GM12873 (cell line): ENCODE data around the gene SLC49A4.

Experiments
- CTCF ChIP-seq: IDR thresholded peaks from 2 replicates; pipeline ENCODE4 v1.5.1; 2012; ENCODE audit warnings: low read depth, mild to moderate bottlenecking, moderate library complexity, low read length, control low read depth; ENCODE audit not compliant: insufficient read depth; ENCODE audit errors: missing control alignments

The SLC49A4 gene

GRCh38 chr3:122800706-122801237, 5.9 kb downstream of the SLC49A4 start:
- no peak for TF ChIP-seq CTCF

DNA sequence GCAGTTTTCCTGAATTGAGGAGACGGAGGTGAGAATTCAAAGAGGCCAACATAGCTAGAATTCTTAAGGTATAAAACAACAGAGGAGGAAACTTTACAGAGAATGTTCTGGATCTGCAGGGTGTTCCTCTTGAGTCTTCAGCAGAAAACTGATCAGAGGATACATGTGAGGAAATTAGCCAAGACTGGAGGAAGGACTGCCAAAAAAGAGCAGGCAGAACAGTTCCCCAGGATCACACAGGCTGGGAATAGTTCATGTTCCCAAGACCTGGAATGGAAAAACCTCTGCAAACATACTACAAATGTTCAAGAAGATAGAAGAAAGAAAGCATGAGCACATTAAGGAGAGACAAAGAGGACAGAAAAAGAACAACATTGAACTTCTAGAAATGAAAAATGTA, 7.5 kb downstream of the SLC49A4 start:
- TF ChIP-seq CTCF, result no peak

DNA sequence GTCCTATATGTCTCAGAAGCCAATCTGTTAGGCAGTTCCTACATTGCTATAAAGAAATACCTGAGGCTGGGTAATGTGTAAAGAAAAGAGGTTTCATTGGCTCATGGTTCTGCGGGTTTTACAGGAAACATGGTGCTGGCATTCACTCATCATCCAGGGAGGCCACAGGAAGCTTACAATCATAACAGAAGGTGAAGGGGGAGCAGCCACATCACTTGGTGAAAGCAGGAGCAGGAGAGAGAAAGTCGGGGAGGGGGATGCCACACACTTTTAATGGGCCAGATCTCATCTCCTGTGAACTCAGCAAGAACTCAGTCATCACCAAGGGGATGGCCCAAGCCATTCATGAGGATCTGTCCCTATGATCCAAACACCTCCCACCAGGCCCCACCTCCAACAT, 9.1 kb downstream of the SLC49A4 start:
- no peak for TF ChIP-seq CTCF

GRCh38 chr3:122810734-122811133, 15.9 kb downstream of the SLC49A4 start:
- TF ChIP-seq CTCF, result no peak

DNA sequence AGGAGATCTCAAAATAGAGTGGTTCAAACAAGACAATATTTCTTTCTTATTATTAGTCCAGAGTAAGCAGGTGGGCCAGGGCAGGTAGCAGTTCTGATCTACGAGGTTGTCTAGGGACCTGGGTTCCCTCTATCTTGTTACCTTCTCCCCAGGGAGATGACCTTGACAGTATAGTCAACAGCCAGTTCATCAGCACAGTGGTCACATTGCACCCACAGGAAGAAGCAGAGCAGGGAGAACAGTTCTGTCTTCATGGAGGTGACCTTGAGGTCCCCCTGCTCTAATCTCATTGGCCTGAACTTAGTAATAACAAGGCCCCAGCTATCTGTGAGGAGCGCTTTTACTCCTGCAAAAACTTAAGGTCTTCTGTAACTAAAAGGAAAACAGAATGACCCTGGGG, 21.7 kb downstream of the SLC49A4 start:
- no peak for TF ChIP-seq CTCF

DNA sequence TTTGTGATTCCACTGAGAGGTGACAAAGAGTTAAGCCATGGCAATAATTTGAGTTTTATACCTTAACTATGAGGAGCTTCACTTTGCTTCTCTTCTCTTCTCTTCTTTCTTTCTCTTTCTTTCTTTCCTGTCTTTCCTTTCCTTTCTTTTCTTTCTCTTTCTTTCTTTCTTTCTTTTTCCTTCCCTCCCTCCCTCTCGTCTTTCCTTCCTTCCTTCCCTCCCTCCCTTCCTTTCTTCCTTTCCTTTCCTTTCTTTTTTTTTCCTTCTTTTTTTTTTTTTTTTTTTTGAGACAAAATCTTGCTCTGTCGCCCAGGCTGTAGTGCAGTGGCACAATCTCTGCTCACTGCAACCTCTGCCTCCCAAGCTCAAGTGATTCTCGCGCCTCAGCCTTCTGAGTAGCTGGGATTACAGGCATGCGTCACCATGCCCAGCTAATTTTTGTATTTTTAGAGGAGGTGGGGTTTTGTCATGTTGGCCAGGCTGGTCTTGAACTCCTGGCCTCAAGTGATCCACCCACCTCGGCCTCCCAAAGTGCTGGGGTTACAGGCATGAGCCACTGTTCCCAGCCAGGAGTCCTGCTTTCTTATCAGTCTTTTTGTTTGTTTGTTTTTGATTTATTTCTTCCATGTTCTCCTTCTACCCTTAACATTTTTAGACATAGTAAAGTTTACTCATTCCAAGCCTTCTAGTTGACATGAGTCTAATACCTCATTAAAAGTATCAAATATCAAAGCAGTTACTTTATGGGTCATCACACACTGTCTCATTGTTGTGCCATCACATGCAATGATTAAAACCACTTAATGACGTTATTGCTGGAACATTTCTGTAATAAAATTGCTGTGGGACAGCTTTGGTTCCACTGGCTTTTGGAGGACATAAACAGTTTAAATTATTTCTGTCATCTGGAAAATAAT, 29.9 kb downstream of the SLC49A4 start:
- TF ChIP-seq CTCF, result no peak

DNA sequence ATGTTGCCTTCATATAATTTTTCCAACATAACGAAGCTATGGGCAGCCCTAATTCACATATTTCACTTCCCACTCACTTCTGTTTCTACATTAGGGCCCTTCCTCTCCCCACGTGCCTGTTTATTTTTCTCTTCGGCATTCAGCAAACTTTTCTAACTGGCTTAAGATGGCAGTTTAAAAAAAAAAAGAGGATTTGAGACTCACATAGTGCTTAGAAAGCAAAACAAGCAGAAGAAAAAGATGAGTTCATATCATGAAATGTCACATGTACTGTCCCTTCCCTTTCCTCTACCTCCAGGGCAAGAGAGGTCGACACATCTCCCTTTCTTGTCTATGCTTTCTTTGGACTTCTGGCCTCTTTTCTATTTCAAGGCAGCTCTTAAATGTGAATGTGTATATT, 30.6 kb downstream of the SLC49A4 start:
- no peak for TF ChIP-seq CTCF
